Activated CD8-positive, alpha-beta memory T cell treated with anti-CD3 and anti-CD28 coated beads, Interleukin-2, amount 50 U/mL, for 4 hours (primary cell): ENCODE measurements around the gene ARHGAP15.

Experiments used
- DNase-seq: peaks from one replicate; pipeline ENCODE4 v3.0.0-alpha.2; 2020

Gene ARHGAP15

DNA sequence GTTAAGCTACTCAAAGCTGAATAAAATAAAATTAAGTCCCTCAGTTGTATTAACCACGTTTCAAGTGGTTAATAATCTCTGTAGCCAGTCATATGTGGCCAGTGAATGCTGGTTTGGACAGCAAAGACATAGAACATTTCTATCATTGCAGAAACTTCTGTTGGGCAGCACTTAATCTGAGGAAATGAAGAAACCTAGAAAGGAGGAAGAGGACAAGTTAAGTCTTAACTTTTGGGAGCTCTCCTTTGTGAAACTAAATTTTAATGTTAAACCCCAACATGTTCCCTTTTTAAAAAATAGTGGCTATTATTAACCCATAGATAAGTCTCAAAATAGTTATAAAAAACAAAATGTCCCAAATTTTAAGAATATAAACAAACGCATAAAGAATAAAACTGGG lies 421.3 kb downstream of the ARHGAP15 start:
- DNase-seq: no peak

DNA sequence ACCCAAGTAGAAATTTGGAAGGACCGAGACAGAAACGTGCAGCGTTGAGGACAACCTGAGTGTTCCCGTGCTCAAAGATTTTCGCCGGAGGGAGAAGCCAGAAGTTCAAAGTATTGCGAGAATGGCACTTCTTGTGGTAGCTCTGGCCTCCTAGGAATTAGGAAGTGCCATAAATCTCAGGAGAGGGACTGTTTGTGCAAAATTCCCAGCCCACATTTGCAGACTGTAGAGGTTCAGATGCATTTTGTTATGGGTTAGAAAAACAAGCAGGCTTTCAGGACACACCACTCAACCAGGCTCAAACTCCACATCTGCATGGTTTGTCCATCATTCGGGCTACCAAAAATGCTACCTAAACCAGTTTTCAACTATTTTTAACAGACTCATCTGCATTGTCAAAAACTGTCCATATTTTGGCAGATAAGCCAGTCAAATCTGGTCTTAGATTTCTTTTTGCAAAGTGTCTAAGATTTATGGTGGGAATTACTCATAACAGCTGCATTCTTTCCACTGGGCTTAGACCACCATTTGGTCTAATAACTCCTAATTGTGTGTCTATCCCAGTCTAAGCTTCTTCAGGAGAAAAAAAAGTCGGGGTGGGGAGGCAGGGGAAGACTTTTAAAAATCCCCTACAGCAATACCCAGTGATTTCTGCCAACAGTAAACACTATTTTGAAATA lies 422.9 kb downstream of the ARHGAP15 start:
- no peak for DNase-seq

DNA sequence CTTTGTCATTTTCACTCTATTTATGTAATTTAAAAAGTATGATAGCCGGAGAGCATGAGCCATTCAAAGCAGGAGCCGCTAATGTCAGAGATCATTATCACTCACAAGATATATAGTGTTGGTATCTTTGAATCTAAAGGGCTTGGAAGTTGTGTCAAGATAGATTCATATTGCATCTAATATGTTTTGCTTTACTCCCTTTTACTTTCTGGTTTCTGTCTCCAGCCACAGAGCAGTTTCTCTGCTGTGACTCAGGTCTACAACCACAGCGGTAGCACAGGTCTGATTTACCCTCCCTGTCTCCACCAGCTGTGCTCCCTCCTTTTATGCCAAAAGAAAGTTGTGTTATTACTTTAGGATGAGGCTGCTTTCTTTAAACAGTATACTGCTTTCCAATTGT lies 424.0 kb downstream of the ARHGAP15 start:
- DNase-seq: no peak

DNA sequence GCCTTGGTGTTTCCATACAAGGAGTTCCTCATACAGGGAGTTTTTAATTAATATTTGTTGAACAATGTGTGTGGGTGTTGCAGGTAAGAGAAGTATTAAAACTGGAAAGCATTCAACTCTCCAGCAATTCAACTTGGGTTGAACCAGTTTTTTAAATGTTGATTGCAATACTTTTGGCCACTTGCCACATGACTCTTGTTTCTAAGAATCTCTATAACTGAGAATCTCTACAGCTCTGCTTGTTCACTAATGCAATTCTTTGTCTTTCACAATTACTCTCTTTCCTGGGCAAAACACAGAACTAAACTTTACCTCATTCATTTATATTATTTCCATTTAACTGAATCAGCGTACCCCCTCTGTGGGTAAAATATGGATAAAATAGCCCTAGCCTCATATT lies 429.4 kb downstream of the ARHGAP15 start:
- no peak for DNase-seq

DNA sequence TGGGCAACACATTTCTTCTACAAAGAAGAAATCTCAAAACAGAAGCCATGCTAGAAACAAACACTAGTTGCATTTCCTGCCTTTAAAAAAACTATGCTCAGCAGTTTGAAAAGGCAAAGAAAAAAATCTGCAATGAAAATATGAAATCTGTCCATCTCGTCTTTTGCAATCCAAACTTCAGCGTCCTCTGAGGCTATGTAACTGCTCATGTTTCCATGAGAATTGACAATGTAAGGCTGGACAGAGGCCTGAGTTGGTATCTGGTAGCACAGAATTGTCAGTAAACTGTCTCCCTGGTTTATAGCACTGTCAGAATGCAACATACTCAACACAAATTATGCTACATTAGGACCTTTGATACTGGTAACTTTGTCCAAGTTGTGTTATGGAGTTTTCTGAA lies 429.9 kb downstream of the ARHGAP15 start:
- DNase-seq: no peak

DNA sequence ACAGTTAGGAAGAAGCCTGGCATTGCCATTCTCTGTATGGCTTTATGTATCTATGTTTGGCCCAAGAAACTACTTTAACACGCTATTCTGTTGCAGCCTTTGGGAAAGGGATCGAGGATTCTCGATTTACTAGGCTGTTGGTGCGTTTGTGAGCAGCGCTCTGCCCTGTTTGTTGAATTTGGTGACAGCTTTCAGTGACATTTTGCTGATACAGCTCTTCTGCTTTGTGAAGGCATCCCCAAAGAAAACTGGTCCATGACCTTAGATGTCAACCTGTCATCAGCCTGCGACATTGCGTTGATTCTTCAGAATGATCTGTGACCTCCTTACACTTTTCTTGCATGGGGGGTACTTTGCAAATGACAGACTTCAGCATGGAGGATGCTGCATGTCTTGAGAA lies 431.5 kb downstream of the ARHGAP15 start:
- no peak for DNase-seq

DNA sequence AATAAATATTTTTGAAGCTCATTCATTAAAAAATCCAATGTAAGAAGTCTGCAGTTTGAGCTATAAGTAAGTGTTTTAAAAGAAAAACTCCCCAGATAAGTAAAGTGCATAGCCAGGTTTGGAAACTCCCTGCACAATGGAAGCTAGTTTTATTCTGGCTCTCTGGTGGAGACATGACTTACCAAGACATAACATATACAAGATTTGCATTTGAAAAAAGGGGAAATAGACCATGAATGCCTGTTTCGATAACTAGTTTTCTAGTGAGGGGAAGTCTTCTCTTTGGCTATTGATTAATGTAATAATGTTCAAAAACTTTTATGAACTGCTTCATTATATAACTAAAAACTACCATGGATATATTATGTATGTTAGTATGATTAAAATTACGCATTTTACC lies 435.2 kb downstream of the ARHGAP15 start:
- DNase-seq: no peak

DNA sequence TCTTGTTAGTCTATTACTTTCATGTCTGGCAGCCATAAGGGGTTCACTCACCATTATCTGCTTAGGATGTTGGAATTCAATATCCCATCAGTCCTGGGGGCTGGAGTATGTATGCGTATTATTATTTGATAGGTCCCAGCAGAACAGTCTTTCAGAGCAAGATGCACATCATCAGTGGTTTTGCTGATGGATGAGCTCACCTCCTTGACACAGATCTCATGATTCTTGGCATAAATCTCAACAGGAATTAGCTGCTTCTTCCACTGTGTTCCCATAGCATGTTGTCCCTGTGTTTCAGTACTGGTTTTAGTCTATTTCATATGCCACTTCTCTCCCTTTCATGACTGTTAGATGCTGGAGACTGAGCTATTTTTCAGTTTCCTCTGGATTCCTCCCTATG lies 442.5 kb downstream of the ARHGAP15 start:
- no peak for DNase-seq

DNA sequence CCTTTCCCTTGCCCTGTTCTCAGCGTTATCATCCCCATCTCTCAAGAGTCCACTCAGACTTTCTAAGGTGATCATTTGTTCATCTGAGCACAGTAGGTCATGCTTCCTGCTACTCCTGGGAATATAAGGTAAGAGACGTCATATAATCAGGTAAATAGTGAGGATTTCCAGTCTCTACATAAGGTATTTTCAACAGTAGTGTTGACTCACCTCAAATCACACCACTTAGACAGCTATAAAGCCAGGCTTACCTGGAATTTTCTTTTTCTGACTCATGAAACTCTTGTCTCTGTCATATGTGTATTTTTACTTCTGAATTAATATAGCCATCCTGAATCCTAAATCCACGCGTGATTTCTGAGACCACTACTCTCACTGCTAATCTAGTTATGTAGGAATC lies 443.2 kb downstream of the ARHGAP15 start:
- DNase-seq: no peak

DNA sequence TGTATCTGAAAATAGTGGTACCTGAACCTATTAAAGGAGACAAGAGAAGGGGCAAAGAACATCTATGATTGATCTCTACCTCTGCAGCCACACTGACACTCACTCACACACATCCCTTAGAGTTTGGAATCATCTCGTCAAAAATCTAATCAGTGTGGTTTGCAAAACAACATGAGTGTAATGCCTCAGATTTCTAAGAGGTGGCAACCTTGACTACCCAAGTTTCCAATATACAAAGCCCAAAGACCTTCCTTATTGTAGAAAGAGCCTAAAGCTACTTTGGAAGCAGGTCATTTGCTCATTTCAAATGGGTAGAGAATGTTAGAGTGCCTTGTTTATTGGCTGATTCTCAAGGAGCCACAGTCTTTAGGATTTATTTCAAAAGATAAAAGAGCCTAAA lies 444.9 kb downstream of the ARHGAP15 start:
- no peak for DNase-seq

DNA sequence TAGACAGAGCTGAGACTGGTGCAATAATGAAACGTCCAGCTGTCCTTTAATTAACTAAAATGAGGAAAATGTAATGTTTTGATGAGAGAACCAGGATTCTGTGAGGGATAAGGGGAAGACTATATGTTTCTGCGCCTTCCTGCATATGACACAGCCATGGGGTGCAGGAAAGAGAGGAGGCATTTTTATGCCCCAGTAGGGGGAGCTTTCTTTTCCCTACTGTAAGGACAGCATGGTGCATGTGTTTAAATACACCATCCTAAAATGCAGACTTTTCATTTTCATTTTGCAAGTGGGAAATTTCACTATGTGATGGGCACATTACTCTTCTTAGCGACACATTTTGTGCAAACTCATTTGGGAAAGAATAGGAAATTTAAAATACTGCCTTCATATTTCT lies 446.1 kb downstream of the ARHGAP15 start:
- DNase-seq: no peak

DNA sequence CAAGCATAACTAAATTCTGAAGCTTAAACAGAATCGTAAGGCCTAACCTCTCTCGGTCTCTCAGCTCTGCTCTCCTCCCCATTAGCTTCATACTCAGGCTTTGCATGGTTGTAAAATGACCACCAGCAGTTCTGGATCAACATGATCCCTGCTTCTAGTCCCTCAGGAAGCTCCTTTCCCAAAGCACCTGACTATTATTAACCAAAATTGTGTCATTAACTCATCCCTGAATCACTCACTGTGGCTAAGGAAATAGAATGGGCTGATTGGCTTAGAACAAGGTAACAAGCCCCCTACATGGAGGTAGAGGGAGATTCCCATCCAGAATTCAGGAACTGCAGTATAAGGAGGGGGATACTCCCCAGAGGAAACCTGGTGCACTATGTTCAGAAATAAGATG lies 448.3 kb downstream of the ARHGAP15 start:
- no peak for DNase-seq

DNA sequence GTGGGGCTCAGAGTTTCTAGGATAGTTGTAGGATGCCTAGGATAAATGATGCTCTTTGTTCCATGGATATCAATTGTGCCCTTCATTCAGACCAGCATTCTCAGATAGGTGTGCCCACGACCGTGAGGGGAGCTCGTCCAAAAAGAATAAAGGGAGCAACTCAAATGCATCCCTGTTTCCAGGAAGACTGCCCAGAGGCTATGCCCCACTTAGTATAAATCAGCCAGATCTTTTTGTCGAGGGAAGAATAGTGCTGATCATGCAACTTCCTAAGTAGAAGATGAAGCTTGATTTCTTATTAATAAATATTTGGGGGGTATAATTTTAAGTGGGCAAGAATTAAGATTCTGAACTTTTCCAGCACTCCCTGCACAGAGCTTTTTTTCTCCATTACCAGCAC lies 450.2 kb downstream of the ARHGAP15 start:
- no peak for DNase-seq

DNA sequence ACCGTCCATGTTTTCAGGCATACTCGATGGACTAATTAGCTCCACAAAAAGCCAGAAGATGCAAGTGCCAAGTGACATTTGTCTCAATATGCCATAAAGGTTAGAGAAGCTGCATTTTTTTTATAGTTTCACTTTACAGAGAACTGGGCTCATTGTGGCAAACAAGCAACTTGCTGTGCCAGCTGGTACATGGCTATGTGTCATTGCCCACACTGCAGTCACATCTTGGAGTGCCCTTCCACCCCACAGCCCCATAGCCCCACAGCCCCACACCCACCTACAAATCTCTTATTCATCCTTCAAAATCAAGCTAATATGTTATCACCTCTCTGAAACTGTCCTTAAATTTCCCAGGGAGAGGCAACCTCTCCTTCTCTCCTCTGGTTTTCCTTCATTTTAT lies 451.9 kb downstream of the ARHGAP15 start:
- DNase-seq: no peak

DNA sequence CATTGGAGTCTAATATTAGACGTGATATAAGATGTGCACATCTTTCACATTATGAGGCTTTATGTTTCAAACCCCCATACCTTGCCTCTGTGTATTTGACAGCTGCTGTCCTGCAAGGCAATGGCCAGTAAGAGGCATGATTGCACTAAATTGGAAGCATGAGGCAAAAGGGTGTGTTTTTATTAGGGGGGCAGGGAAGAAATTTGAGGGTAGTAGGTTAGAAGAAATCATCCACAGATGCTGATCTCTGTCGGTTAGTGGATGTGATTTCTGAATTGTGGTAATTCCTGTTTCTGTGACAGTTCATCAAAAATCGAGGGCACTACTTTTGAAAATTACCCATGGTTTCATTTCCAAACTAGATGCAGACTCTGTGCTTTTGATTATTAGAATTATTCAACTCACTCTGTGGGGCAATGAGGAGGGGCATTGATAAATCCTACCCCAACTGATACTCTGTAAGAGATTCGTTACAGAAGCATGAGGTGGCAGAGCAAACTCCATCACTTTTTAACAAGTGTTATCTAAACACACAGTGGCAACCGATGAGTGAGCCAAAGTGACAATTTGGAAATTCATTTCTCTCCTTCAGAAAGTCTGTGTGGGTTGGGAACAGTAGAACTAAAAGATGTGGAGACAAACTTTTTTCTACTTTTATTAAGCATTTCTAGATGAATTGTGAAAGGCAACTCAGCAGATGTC lies 453.0 kb downstream of the ARHGAP15 start:
- DNase-seq: no peak

DNA sequence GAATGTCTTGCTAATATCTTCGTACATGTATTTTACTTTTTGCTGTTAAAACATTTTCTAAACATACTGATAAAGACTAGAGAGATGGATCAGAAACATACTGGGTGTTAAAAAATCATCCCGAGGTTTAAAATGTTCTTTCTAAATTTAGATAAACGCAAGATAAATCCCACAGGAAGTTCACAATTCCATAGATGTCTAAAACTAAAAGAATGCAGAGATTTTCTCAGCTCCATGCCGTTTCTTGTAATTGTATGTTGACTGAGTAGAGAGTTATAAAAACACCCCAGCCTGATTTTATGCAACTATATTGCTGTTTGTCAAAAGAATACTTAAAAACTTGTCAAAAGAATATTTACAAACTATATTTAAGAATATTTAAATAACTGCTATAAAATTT lies 455.7 kb downstream of the ARHGAP15 start:
- DNase-seq: no peak

DNA sequence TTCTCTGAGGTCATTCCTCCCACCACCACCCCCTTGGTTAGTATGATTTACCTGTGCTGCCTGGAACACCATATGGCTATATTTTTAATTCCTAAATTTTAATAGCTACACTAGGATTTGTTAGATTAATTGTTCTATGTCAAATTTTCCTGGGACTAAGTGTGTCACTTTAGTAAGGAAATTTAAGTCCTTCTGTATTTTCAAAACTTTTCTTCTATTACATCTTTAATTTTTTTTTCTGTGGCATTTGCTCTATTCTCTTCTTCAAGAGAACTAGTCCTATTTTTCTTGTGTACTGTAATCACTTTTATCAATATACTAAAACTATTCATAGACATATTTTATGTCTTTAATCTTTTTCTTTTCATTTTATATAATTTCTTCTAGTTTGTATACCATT lies 456.9 kb downstream of the ARHGAP15 start:
- no peak for DNase-seq

DNA sequence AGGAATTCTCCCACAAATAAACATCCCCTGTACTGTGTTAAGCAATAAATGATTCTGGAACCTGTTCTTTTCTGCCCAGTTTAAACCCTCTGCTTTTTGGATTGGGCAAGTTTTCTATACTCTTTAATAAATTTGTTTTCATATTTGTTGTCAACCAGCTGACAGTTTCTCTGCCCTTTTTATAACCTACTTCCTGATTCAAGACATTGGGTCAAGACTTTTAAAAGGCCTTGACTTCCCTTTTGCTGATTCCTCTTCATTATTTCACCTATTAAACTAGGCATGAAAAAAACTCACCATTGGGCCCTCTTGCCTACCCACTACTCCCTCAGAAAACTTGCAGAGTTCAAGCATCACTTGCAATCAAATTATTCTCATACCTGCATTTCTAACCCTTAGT lies 459.5 kb downstream of the ARHGAP15 start:
- DNase-seq: no peak

DNA sequence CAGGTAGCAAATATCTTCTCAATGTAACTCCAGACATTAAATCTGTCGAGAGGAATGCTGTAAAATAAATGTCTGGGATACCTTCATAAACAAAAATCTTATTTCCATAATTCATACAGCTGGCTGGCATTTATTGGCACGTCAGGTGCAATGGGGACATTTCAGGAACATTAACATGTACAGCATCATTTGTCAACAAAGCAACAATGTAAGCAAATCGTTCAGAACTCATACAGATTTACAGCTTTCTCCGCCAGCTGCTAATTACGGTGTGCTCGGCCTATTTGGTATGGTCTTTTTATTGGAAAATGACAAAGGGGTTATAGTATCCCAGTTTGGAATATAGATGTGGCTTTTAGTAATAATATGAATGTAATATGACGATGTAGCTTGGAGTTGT lies 464.9 kb downstream of the ARHGAP15 start:
- no peak for DNase-seq

DNA sequence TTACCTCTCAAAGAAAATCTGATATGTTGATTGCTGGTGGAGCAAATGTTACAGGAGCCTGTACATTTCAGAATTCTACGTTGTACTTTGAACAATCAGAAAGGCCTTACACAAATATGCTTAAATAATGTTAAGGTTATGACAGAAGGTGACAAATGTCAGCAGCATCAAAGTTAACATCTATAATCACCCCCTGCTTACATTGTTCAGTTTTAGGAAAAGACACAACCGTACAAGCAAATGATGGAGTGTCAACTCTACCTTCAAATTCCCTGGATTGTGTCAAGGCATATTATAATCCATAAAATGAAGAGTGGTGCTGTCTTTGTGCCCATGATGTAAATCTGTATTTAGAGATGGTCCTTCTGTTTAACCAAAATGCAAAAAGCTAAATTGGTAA lies 465.5 kb downstream of the ARHGAP15 start:
- DNase-seq: no peak

DNA sequence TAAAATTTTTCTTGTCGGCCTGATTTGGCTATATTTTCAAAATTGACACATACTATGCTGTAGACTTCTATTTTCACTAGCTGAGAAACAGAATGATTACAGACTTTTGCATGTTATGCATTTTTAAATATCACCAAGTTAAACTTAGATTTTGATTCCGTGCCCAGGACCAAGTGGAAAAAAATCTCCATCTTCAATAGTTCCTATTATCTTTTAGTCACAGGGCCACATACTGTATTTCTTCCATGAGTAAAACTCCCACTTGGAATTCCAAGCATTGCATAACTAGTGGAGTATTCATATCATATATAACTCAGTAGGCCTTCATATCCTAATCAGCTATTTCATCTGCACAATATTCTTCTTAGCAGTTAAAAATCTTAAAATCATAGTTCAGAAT lies 470.9 kb downstream of the ARHGAP15 start:
- DNase-seq: no peak

DNA sequence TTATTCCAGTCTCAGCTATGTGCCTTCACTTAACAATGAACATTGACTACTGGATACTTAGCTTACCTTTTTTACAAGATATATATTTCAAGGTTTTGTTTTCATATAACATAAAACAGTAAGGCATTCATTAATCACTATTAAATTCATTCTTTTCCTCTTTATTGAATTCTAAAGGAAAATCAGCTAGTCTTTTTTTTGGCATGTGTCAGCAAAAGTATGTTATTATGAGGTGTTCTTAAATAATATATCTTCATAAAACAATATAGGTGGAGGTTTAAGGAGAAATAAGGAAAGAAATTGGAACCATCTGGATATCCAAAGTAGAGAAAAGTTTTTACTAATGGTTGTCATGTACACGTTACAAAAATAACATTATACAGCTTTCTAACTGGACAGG lies 472.6 kb downstream of the ARHGAP15 start:
- no peak for DNase-seq

DNA sequence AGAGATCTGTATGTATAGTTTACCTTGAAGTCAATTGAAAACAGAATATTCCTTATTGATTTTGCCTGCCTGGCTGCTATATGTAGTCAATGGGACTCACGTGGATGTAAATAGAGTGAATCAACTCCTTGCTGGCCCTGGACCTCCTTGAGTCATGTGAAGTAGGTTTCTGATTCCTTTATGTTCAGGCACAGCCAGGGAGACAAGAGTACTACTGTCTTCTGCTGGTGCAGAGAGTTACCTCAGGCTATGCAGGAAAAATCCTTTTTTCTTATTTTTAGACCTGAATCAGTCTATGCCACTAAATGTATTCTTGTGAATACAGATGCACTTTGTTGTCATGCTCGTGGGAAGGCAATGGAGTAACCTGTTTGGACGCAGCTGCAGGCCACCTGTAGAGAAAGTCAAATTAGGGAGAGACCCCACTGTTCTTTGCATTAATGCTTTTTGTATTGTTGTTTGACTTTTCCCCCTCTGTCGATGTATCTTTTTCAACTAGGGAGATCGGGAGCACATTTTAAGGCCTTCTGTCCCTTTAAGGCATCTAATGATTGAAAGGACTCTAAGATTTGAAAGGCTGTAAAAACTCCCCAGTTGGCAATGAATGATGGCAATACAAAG lies 473.9 kb downstream of the ARHGAP15 start:
- no peak for DNase-seq

DNA sequence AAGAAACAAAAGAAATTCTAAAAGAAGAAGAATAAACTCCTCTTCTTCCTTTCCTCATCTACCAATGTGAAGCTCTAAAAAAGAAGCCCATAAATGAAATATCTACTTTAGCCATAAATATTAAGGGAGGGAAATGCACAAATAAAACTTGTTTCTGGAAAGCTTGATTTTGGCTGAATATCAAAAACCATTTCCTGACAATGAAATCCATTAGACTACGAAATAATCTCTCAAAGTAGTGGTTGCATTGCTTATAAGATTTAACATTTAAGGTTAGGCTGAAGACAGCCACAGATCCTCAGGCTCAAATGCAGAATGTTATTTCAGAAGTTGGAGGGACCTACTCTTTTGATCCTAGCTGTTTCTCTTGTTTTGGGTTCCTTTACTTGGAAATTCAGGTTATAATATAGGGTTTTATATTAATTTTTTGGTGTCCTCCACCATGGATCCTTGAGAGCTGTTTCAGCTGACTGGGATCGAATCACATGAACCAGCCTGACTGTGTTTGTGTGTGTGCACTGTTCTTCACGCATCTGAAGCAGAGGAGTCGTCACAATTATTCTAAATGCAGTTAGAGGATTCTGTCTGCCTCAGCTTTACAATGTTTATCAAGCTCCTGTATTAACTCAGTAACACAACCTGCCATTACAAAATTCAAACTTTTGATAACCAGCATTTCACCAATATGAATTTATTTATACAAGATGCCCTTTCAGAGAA lies 474.8 kb downstream of the ARHGAP15 start:
- DNase-seq: no peak
